A549 treated with Hydrocortisone at 1 μM for 4 hours (cell line): ENCODE data around the gene STX18. TPM values are rescaled to one million over a fixed set of nuclear protein-coding genes. Genes with fewer than 3 reads are reported as not detected.

Experiments
- total RNA-seq: library from RNA; stranded (reverse); fragments of 200-300 nt; extraction: Qiagen RNA extraction; gene quantifications from 5 replicates; pipeline ENCODE4 v1.2.3, GENCODE V29; 2022

STX18 gene
- 17.2 to 26.9 TPM (median 21.9 TPM) in 5 replicates for total RNA-seq

DNA sequence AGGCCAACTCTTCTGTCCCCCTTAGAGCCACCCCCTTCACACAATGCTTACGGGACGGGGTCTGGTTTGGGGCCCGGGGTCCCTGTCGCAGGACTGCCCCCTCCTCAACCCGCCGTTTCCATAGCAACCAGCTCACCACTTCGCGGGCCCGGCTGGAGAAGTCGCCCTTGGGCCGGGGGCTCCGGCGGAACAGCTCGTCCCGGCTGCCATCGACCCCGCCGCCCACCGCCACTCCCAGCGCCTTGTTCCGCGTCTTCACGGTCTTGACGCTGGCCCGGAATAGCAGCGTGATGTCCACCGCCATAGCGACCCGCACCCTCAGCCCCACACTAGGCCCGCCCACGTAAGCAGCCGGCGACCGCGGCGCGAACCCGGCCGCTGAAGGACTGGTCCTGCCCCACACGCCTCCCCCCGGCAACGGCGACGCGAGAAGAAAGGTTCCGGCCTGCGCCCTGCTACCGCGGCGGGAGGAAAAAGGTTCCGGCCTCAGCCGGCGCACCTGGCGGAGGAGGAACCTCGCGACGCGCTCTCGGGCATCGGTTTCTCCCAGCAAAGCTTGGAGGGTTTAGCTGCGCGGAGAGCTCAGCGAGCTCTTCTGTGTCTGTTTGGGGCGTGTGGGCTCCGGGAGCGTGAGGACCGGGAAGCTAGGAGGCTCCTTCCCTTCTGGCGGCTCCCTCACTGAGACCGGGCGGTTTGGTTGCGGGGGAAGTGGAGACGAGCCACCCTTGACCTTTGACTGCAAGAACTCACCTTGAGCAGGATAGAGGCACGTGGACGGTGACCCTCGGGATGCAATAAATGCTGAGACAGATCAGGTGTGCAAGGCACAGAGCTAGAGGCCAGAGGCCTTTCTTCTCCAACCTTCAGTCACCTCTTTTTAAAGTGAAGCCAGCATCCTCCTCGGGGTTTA, at the start of gene STX18:
Gene STX18, minus strand, starts transcription at position 388 of the 910 bp plus-strand sequence. Its CDS starts 84 bp downstream, at position 304.

DNA sequence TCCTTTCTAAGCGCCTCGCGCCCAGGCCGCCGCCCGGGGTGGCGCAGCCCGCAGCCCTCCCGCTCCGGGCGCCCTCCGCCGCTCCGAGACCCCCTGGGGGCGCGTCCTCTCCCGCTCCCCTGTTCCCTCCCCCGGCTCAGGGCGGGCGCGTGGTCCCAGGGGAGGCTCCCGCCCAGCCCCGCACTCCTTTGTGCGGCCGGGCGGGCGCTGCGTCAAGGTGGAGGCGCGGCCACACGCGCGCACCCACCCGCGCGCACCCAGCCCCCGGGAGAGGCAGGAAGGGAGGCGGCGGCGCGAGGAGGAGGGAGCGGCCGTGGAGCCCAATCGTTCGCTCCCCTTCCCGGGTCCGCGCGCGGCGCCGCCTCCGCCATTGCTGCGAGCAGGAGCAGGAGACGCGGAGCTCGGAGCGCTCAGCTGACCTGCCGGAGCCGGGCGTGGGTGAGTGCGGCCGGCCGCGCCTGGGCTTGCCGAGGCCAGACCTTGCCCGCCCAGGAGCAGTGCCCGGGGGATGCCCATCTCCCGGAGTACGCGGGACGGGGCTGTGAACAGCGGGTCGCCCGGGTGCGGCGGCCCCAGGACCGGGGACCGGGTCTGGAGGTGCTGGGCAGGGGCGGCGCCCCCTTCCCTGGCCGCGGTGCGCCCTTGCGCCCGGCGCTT, 155.0 kb downstream of the STX18 start, which contains the start of gene NSG1:
Gene NSG1, plus strand, starts transcription at position 367 of the 657 bp plus-strand sequence. CDS start 528 bp downstream, outside the sequence.

Other genes starting within 250 kb of the STX18 start
- gene NSG1, start 154.9 kb downstream of the STX18 start, total RNA-seq: 8.1 to 12.2 TPM (median 11.0 TPM) in 5 replicates